ENCODE measurements around the gene PIGBOS1. TPM values are rescaled to one million over a fixed set of nuclear protein-coding genes. Genes with fewer than 3 reads are reported as not detected.
A peak's percentile ranks its signal among the peaks of the same experiment; 100 is the strongest.

Gene PIGBOS1
- total and polyA plus RNA-seq, 9 of the 15 experiments (the other 6 are each of a cell fraction or from before 2014, with no cell fraction given): 25.2 to 76.2 (median 46.0) TPM

DNA sequence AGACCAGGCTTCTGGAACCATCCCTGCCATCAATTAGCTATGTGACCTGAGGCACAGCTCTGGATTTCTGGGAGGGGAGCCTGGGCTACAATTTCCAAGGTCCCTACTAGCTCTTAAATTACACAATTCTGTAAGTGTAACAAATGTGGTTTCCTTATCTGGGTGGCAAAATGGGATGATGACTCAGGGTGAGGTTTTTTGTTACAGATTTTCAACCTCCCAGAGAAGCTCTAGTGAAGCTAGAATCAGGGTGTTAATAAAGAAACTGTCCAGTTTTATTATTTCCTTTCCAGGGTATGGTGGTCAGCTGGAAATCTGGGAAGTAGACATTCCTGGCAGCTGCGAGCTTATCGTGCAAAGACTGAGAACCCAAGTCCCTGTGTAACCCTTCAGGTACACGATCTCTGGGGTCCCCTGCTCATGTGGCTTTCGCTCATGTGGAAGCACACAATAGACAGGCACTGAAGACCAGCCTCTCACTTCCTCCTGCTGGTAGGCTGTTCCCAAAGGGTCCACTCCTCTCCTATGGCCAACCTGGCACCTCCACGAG is 36.6 kb downstream of the PIGBOS1 start (continued):
- TF ChIP-seq, protein P1, sequence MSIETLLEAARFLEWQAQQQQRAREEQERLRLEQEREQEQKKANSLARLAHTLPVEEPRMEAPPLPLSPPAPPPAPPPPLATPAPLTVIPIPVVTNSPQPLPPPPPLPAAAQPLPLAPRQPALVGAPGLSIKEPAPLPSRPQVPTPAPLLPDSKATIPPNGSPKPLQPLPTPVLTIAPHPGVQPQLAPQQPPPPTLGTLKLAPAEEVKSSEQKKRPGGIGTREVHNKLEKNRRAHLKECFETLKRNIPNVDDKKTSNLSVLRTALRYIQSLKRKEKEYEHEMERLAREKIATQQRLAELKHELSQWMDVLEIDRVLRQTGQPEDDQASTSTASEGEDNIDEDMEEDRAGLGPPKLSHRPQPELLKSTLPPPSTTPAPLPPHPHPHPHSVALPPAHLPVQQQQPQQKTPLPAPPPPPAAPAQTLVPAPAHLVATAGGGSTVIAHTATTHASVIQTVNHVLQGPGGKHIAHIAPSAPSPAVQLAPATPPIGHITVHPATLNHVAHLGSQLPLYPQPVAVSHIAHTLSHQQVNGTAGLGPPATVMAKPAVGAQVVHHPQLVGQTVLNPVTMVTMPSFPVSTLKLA (conservative IDR thresholded peaks at IDR 0.05): 0 out of 4 replicates have a peak, but pooled peaks of 1 of the 2 experiments have one; percentile 44
- TF ChIP-seq MAFK (IDR thresholded peaks at IDR 0.05; ENCODE audit: low read length) (peak; percentile 50; the same call in 1 of the 2 replicates), ZNF561 (CRISPR knock-in tag; conservative IDR thresholded peaks at IDR 0.05) (no peak), PHF8 (IDR thresholded peaks at IDR 0.05; ENCODE audit: borderline replicate concordance, low read length) (no peak), ZNF76 (CRISPR knock-in tag; IDR thresholded peaks at IDR 0.05; ENCODE audit: borderline replicate concordance) (no peak), RUNX1 (IDR thresholded peaks at IDR 0.05; ENCODE audit: low read depth) (no peak), HIVEP1 (CRISPR knock-in tag; IDR thresholded peaks at IDR 0.05) (no peak), ZNF146 (CRISPR knock-in tag; IDR thresholded peaks at IDR 0.05; ENCODE audit: unreplicated experiment) (no peak), TEAD2 (tag; IDR thresholded peaks at IDR 0.05) (no peak), NRF1 (conservative IDR thresholded peaks at IDR 0.05 in 1 of 2, IDR thresholded peaks at IDR 0.05 in 1 of 2) (no peak), CBX2 (IDR thresholded peaks at IDR 0.05; ENCODE audit: insufficient read depth, low read length, poor library complexity, severe bottlenecking) (no peak), PTTG1 (tag; IDR thresholded peaks at IDR 0.05; ENCODE audit: low read depth) (no peak)
- TF ChIP-seq, protein P2, sequence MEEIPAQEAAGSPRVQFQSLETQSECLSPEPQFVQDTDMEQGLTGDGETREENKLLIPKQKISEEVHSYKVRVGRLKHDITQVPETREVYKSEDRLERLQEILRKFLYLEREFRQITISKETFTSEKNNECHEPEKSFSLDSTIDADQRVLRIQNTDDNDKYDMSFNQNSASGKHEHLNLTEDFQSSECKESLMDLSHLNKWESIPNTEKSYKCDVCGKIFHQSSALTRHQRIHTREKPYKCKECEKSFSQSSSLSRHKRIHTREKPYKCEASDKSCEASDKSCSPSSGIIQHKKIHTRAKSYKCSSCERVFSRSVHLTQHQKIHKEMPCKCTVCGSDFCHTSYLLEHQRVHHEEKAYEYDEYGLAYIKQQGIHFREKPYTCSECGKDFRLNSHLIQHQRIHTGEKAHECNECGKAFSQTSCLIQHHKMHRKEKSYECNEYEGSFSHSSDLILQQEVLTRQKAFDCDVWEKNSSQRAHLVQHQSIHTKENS (CRISPR knock-in tag; IDR thresholded peaks at IDR 0.05): no peak
- TF ChIP-seq, protein P3, sequence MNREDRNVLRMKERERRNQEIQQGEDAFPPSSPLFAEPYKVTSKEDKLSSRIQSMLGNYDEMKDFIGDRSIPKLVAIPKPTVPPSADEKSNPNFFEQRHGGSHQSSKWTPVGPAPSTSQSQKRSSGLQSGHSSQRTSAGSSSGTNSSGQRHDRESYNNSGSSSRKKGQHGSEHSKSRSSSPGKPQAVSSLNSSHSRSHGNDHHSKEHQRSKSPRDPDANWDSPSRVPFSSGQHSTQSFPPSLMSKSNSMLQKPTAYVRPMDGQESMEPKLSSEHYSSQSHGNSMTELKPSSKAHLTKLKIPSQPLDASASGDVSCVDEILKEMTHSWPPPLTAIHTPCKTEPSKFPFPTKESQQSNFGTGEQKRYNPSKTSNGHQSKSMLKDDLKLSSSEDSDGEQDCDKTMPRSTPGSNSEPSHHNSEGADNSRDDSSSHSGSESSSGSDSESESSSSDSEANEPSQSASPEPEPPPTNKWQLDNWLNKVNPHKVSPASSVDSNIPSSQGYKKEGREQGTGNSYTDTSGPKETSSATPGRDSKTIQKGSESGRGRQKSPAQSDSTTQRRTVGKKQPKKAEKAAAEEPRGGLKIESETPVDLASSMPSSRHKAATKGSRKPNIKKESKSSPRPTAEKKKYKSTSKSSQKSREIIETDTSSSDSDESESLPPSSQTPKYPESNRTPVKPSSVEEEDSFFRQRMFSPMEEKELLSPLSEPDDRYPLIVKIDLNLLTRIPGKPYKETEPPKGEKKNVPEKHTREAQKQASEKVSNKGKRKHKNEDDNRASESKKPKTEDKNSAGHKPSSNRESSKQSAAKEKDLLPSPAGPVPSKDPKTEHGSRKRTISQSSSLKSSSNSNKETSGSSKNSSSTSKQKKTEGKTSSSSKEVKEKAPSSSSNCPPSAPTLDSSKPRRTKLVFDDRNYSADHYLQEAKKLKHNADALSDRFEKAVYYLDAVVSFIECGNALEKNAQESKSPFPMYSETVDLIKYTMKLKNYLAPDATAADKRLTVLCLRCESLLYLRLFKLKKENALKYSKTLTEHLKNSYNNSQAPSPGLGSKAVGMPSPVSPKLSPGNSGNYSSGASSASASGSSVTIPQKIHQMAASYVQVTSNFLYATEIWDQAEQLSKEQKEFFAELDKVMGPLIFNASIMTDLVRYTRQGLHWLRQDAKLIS (CRISPR knock-in tag; IDR thresholded peaks at IDR 0.05): no peak
- TF ChIP-seq, protein P4, sequence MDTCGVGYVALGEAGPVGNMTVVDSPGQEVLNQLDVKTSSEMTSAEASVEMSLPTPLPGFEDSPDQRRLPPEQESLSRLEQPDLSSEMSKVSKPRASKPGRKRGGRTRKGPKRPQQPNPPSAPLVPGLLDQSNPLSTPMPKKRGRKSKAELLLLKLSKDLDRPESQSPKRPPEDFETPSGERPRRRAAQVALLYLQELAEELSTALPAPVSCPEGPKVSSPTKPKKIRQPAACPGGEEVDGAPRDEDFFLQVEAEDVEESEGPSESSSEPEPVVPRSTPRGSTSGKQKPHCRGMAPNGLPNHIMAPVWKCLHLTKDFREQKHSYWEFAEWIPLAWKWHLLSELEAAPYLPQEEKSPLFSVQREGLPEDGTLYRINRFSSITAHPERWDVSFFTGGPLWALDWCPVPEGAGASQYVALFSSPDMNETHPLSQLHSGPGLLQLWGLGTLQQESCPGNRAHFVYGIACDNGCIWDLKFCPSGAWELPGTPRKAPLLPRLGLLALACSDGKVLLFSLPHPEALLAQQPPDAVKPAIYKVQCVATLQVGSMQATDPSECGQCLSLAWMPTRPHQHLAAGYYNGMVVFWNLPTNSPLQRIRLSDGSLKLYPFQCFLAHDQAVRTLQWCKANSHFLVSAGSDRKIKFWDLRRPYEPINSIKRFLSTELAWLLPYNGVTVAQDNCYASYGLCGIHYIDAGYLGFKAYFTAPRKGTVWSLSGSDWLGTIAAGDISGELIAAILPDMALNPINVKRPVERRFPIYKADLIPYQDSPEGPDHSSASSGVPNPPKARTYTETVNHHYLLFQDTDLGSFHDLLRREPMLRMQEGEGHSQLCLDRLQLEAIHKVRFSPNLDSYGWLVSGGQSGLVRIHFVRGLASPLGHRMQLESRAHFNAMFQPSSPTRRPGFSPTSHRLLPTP (IDR thresholded peaks at IDR 0.05; ENCODE audit: borderline replicate concordance, extremely low read depth, insufficient read length): no peak
- TF ChIP-seq, protein P5, sequence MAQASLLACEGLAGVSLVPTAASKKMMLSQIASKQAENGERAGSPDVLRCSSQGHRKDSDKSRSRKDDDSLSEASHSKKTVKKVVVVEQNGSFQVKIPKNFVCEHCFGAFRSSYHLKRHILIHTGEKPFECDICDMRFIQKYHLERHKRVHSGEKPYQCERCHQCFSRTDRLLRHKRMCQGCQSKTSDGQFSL (CRISPR knock-in tag; IDR thresholded peaks at IDR 0.05): no peak
- TF ChIP-seq, protein P5 (tag; IDR thresholded peaks at IDR 0.05): no peak
